Tibial nerve (tissue), 4 donors: ENCODE data around the gene SMIM22. TPM values are rescaled to one million over a fixed set of nuclear protein-coding genes. Genes with fewer than 3 reads are reported as not detected.

ENCODE experiments used
- DNase-seq, 2 donors: peaks; one replicate each; pipeline ENCODE4 v3.0.0-alpha.2; 2019; ENCODE audit warnings: low spot score in 2 of 2
- H3K27ac ChIP-seq, 4 donors: fragments of 200-600 bp; sonication (generic) in 3 of 4; one replicate each; pipeline ENCODE4 v1.5.1; 2017 to 2019; ENCODE audit warnings: mild to moderate bottlenecking in 1 of 4
- H3K27me3 ChIP-seq, 2 donors: fragments of 200-600 bp; sonication (generic) in 1 of 2; one replicate each; pipeline versions ENCODE4 v1.5.1 to v1.6.0; 2017 to 2019
- H3K36me3 ChIP-seq, 3 donors: fragments of 200-600 bp; sonication (generic); one replicate each; pipeline ENCODE4 v1.5.1; 2018 to 2019
- H3K4me1 ChIP-seq, 4 donors: fragments of 200-600 bp; sonication (generic) in 3 of 4; one replicate each; pipeline ENCODE4 v1.5.1; 2017 to 2019
- H3K4me3 ChIP-seq, 4 donors: fragments of 200-600 bp; sonication (generic) in 3 of 4; one replicate each; pipeline ENCODE4 v1.5.1; 2017 to 2019; ENCODE audit warnings: mild to moderate bottlenecking in 1 of 4, moderate library complexity in 1 of 4
- H3K9me3 ChIP-seq, 4 donors: fragments of 200-600 bp; sonication (generic) in 3 of 4; one replicate each; pipeline ENCODE4 v1.5.1; 2017 to 2019
- EP300 ChIP-seq, 2 donors: sonication (generic); formaldehyde crosslinking; IDR thresholded peaks; one replicate each; pipeline ENCODE4 v1.6.1; 2017; ENCODE audit warnings: antibody characterized with exemption in 2 of 2, mild to moderate bottlenecking in 1 of 2
- POLR2A ChIP-seq, 2 donors: fragments of 450-650 bp; IDR thresholded peaks; one replicate each; pipeline ENCODE4 v1.6.1; 2017; ENCODE audit warnings: antibody characterized with exemption in 2 of 2, mild to moderate bottlenecking in 2 of 2, moderate library complexity in 2 of 2
- WGBS, 2 donors: methylation state at CpG; one replicate each; pipeline ENCODE4 v1.1.5; 2018; 5-methylcytosine and 5-hydroxymethylcytosine counted together
- total RNA-seq, 4 donors: library from RNA; depleted of rRNA; stranded (reverse); fragments of >200 nt; gene quantifications; one replicate each; pipeline ENCODE4 v1.1.0, GENCODE V29; 2016
- TF ChIP-seq, protein P1 (sequence below), 5 experiments: fragments of 200-600 bp in 3 of 5; fragments of 450-650 bp in 2 of 5; sonication (generic) in 3 of 5; IDR thresholded peaks; one replicate each; pipeline ENCODE4 v1.5.1; 2016 to 2019; ENCODE audit warnings: antibody characterized with exemption in 5 of 5, mild to moderate bottlenecking in 3 of 5, moderate library complexity in 2 of 5

Gene SMIM22
- total RNA-seq, 4 donors from 2014 or later = not detected

- Histone ChIP-seq H3K9me3 (no peaks in the 10 kb centered on the region), H3K27me3 (no peaks in the 10 kb centered on the region), H3K4me1 (no peaks in the 10 kb centered on the region), H3K36me3 (no peaks in the 10 kb centered on the region), H3K4me3 (no peak overlapping the region), H3K27ac (no peak overlapping the region)
- TF ChIP-seq POLR2A (IDR thresholded peaks at IDR 0.05) (no peak), EP300 (IDR thresholded peaks at IDR 0.05) (no peak)
- TF ChIP-seq, protein P1, sequence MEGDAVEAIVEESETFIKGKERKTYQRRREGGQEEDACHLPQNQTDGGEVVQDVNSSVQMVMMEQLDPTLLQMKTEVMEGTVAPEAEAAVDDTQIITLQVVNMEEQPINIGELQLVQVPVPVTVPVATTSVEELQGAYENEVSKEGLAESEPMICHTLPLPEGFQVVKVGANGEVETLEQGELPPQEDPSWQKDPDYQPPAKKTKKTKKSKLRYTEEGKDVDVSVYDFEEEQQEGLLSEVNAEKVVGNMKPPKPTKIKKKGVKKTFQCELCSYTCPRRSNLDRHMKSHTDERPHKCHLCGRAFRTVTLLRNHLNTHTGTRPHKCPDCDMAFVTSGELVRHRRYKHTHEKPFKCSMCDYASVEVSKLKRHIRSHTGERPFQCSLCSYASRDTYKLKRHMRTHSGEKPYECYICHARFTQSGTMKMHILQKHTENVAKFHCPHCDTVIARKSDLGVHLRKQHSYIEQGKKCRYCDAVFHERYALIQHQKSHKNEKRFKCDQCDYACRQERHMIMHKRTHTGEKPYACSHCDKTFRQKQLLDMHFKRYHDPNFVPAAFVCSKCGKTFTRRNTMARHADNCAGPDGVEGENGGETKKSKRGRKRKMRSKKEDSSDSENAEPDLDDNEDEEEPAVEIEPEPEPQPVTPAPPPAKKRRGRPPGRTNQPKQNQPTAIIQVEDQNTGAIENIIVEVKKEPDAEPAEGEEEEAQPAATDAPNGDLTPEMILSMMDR (IDR thresholded peaks at IDR 0.05) = no peak
- DNase-seq = no peak
- 83% methylated on average over 10 of the region's 10 CpGs for WGBS, 2 donors
These were observed 4.9 kb upstream of the SMIM22 start for GRCh38 chr16:4790261-4790660.

GRCh38 chr16:4790871-4791270 is 4.3 kb upstream of the SMIM22 start:
- DNase-seq = no peak
- Histone ChIP-seq H3K27me3 (no peaks in the 10 kb centered on the region), H3K9me3 (no peaks in the 10 kb centered on the region), H3K4me1 (no peaks in the 10 kb centered on the region), H3K4me3 (no peak overlapping the region), H3K27ac (no peak overlapping the region), H3K36me3 (peaks cover 0 to 6% (median 0%) of the 10 kb centered on the region in 3 donors)
- TF ChIP-seq, protein P1 (IDR thresholded peaks at IDR 0.05) = no peak
- no peak for TF ChIP-seq POLR2A (IDR thresholded peaks at IDR 0.05)
- WGBS, 2 donors = 73% methylated on average over 10 of the region's 10 CpGs

- Histone ChIP-seq H3K9me3 (no peaks in the 10 kb centered on the region), H3K4me3 (no peak overlapping the region), H3K27ac (no peak overlapping the region), H3K27me3 (no peaks in the 10 kb centered on the region), H3K36me3 (peaks cover 0 to 26% (median 0%) of the 10 kb centered on the region in 3 donors), H3K4me1 (no peaks in the 10 kb centered on the region)
- TF ChIP-seq POLR2A (IDR thresholded peaks at IDR 0.05) = no peak
- TF ChIP-seq, protein P1 (IDR thresholded peaks at IDR 0.05) = no peak
- TF ChIP-seq EP300 (IDR thresholded peaks at IDR 0.05) = no peak
- WGBS, 2 donors = 68 to 70% methylated on average over 13 of the region's 13 CpGs
- DNase-seq = no peak
These were observed 2.1 kb upstream of the SMIM22 start for GRCh38 chr16:4792951-4793513.

DNA sequence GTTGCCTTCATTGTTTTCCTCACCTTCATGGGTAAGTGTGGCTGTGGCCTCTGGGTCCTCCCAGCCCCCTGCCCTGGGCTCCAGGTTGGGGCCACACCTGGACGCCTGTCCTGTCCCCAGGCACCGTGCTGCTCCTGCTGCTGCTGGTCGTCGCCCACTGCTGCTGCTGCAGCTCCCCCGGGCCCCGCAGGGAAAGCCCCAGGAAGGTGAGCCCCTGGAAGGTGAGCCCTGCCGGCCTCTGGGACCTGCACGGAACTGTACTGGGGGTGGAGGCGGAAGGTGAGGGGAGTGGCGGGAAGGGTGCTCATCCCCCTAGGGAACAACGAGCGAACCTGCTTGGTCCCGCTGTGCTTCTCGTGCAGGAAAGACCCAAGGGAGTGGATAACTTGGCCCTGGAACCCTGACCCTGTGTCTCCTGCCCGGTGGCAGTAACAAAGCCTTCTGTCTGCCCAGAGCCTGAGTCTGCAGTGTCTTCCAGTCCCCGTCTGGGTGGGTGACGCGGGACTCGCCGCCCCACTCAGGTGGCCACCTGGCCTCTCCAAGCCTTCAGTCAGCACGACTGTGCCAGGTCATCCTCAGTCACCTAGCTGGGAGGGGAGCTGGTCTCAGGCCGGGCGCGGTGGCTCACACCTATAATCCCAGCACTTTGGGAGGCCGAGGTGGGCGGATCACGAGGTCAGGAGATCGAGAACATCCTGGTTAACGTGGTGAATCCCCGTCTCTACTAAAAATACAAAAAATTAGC is 831 bp downstream of the SMIM22 start:
- Histone ChIP-seq H3K27me3 (no peaks in the 10 kb centered on the region), H3K27ac (peak overlapping the region in 1 of 4 donors; percentile 56), H3K9me3 (no peaks in the 10 kb centered on the region), H3K36me3 (peaks cover 0 to 46% (median 0%) of the 10 kb centered on the region in 3 donors), H3K4me1 (peaks cover 0 to 2% (median 0%) of the 10 kb centered on the region in 4 donors), H3K4me3 (peak overlapping the region in 1 of 4 donors; percentile 9)
- no peak for TF ChIP-seq POLR2A (IDR thresholded peaks at IDR 0.05)
- TF ChIP-seq, protein P1 (IDR thresholded peaks at IDR 0.05) = no peak
- TF ChIP-seq EP300 (IDR thresholded peaks at IDR 0.05) = no peak
- DNase-seq = no peak
- 87 to 91% methylated on average over 21 to 26 of the region's 30 CpGs for WGBS, 2 donors
